Thyroid gland (tissue), 4 donors: ENCODE data around the gene MIEF2. TPM values are rescaled to one million over a fixed set of nuclear protein-coding genes. Genes with fewer than 3 reads are reported as not detected.

Source experiments
- DNase-seq, 2 donors: peaks; one replicate each; pipeline ENCODE4 v3.0.0-alpha.2; 2019
- H3K27ac ChIP-seq, 3 donors: fragments of 200-600 bp; sonication (generic); 1 replicate in 2 of 3; 2 replicates in 1 of 3; pipeline ENCODE4 v1.5.1; 2016 to 2019; ENCODE audit warnings: mild to moderate bottlenecking in 1 of 3, moderate library complexity in 1 of 3
- H3K27me3 ChIP-seq: fragments of 200-600 bp; sonication (generic); one replicate; pipeline ENCODE4 v1.5.1; 2019
- H3K36me3 ChIP-seq, 2 donors: fragments of 200-600 bp; sonication (generic); one replicate each; pipeline ENCODE4 v1.5.1; 2016 to 2019
- H3K4me1 ChIP-seq, 2 donors: fragments of 200-600 bp; sonication (generic); one replicate each; pipeline ENCODE4 v1.5.1; 2017 to 2019
- H3K4me3 ChIP-seq, 3 donors: fragments of 200-600 bp; sonication (generic); replicated peaks in 1 of 3; 1 replicate in 2 of 3; 2 replicates in 1 of 3; pipeline ENCODE4 v1.5.1; 2016; ENCODE audit warnings: mild to moderate bottlenecking in 1 of 3
- H3K9me3 ChIP-seq: fragments of 200-600 bp; sonication (generic); one replicate; pipeline ENCODE4 v1.5.1; 2017
- POLR2A ChIP-seq, 2 donors: fragments of 450-650 bp; IDR thresholded peaks; one replicate each; pipeline ENCODE4 v1.6.1; 2017; ENCODE audit warnings: antibody characterized with exemption in 2 of 2, mild to moderate bottlenecking in 2 of 2, moderate library complexity in 1 of 2
- whole genome bisulfite sequencing, 2 donors: methylation state at CpG; one replicate each; pipeline ENCODE4 v1.1.5; 2017; 5-methylcytosine and 5-hydroxymethylcytosine counted together
- intact Hi-C: fragments of 100-400 bp; cut with DNase I; formaldehyde crosslinking; loops from one replicate; pipeline ENCODE4 v1.15.1; 2023
- total RNA-seq, 4 donors: library from RNA; depleted of rRNA; stranded (reverse); fragments of >200 nt; gene quantifications; one replicate each; pipeline ENCODE4 v1.2.3, GENCODE V29; 2016
- TF ChIP-seq, protein P1 (sequence below), 6 experiments: fragments of 200-600 bp in 3 of 6; fragments of 450-650 bp in 3 of 6; sonication (generic) in 3 of 6; IDR thresholded peaks; one replicate each; pipeline ENCODE4 v1.5.1; 2016 to 2019; ENCODE audit warnings: antibody characterized with exemption in 6 of 6, mild to moderate bottlenecking in 2 of 6, inconsistent platforms in 1 of 6, moderate library complexity in 1 of 6

The MIEF2 gene
- total RNA-seq, 4 donors from 2014 or later, result 25.7 to 47.0 (median 34.9) TPM

DNA sequence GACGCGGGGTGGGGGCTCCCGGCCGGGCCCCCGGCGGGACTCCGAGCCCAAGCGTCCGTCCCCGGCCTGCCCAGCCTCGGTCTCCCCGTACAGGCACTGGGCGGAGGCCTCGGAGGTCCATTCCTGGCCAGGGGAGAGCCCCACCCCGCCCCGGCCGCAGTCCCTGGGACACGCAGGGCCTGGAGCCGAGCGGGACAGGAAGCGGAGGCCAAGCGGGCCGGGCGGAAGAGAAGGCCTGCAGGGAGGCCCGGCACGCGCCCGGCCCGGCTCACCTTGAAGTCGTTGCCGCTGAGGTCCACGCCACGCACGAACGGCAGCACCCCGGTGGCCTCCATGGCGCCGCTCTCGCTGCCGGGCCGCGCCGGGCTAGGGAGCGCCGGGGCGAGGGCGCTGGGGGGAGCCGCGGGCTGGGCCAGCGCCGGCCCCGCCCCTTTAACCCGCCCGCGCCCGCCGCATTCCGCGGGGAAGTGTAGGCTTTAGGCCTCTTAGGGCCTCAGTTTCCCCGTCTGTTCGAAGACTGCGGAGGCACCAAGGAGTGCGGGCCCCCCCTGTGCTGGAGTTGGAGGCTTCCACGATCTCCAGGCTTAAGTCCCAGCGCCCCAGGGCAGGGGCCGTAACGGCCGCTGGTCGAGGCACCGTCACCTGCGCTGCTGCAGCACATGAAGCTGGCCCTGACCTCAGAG lies 2.0 kb upstream of the MIEF2 start, which contains the start of gene FLII:
Gene FLII (minus strand): TSS at position 383 of the 683 bp plus-strand sequence. CDS start 48 bp downstream, at position 335.
- TF ChIP-seq POLR2A (IDR thresholded peaks at IDR 0.05), result peak; percentile 84 to 86
- TF ChIP-seq, protein P1, sequence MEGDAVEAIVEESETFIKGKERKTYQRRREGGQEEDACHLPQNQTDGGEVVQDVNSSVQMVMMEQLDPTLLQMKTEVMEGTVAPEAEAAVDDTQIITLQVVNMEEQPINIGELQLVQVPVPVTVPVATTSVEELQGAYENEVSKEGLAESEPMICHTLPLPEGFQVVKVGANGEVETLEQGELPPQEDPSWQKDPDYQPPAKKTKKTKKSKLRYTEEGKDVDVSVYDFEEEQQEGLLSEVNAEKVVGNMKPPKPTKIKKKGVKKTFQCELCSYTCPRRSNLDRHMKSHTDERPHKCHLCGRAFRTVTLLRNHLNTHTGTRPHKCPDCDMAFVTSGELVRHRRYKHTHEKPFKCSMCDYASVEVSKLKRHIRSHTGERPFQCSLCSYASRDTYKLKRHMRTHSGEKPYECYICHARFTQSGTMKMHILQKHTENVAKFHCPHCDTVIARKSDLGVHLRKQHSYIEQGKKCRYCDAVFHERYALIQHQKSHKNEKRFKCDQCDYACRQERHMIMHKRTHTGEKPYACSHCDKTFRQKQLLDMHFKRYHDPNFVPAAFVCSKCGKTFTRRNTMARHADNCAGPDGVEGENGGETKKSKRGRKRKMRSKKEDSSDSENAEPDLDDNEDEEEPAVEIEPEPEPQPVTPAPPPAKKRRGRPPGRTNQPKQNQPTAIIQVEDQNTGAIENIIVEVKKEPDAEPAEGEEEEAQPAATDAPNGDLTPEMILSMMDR (IDR thresholded peaks at IDR 0.05), result no peak
- Histone ChIP-seq H3K36me3 (peaks cover 24 to 32% of the 10 kb centered on the region in 2 donors), H3K4me1 (peaks cover 38 to 50% of the 10 kb centered on the region in 2 donors), H3K4me3 (peak within 1 kb of the TSS; percentile 38 to 99 (median 62)), H3K27me3 (no peaks in the 10 kb centered on the region), H3K27ac (peak within 1 kb of the TSS; percentile 84 to 97 (median 95)), H3K9me3 (no peaks in the 10 kb centered on the region)
- DNase-seq, result peak; percentile 56 to 64
- intact Hi-C loops, result loop anchor here (5.0 kb wide), 1 partner anchor 59 kb away; the partner anchor contains the start of gene SMCR8
- WGBS, 2 donors, result 5% methylated on average over 22 of the region's 71 CpGs; no CpG with 5 or more reads in 1 of the 2 donors

DNA sequence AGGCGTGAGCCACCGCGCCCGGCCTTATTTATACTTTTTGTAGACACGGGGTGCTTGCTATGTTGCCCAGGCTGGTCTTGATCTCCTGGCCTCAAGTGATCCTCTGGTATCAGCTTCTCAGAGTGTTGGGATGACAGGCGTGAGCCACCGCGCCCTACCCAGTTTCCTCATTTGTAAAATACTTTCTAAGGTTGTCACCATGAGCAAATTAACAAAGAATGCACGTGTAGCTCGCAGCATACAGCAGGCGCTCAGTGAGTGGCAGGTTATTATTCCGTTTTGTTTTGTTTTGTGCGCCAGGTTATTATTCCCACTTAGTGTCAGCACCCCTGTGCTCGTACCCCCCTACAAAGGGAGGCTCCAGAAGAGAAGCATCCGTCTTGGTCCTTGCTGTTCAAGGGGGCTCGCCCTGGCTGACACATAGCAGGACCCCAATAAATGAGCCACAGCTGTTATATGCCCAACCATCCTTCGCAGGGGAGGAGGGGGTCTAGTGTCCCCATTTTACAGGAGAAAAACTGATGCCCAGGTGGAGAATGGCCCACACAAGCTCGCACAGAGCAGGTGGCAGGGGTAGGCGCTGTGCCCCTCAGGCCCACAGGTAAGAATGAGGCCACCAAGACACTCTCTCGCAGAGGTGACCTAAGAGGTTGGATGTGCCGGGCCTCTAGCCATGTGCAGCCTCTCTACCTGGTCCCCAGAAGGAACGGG lies 686 bp upstream of the MIEF2 start:
- no peak for DNase-seq
- Histone ChIP-seq H3K27me3 (no peaks in the 10 kb centered on the region), H3K9me3 (no peaks in the 10 kb centered on the region), H3K4me3 (peak overlapping the region in 1 of 3 donors; percentile 67), H3K36me3 (peaks cover 24 to 32% of the 10 kb centered on the region in 2 donors), H3K27ac (peak overlapping the region; percentile 43 to 96 (median 92)), H3K4me1 (peaks cover 38 to 50% of the 10 kb centered on the region in 2 donors)
- no peak for TF ChIP-seq POLR2A (IDR thresholded peaks at IDR 0.05)
- TF ChIP-seq, protein P1 (IDR thresholded peaks at IDR 0.05), result no peak
- WGBS, 2 donors, result 75% methylated on average over 21 of the region's 22 CpGs
- intact Hi-C loops, result loop anchor here (5.0 kb wide), 1 partner anchor 58 kb away; the partner anchor contains the start of gene SMCR8

DNA sequence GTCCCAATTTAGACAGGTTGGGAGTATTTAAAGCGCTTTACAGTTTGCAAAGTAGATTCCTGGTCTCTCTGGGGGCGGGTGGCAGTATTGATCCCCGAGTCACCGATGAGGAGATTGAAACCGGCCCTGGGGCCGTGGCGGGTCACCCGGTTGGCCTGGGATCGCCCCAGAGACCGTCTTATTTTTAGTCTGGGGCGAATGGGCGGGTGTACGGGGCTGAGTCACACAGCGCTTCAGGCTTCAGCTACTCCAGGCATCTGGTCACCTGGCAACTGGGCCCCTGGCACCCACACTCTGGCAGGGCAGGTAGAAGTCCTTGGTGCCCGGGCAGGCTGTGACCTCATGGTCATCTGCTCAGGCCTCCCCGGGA lies 669 bp downstream of the MIEF2 start:
- TF ChIP-seq POLR2A (IDR thresholded peaks at IDR 0.05), result peak in 1 of 2 donors; percentile 62
- TF ChIP-seq, protein P1 (IDR thresholded peaks at IDR 0.05), result no peak
- intact Hi-C loops, result no loop called here
- Histone ChIP-seq H3K9me3 (no peaks in the 10 kb centered on the region), H3K27me3 (no peaks in the 10 kb centered on the region), H3K4me3 (peak overlapping the region; percentile 44 to 89 (median 67)), H3K27ac (peak overlapping the region; percentile 92 to 99 (median 96)), H3K36me3 (peaks cover 28 to 29% of the 10 kb centered on the region in 2 donors), H3K4me1 (peaks cover 38 to 50% of the 10 kb centered on the region in 2 donors)
- 4 to 6% methylated on average over 9 to 11 of the region's 16 CpGs for WGBS, 2 donors
- DNase-seq, result peak; percentile 98

DNA sequence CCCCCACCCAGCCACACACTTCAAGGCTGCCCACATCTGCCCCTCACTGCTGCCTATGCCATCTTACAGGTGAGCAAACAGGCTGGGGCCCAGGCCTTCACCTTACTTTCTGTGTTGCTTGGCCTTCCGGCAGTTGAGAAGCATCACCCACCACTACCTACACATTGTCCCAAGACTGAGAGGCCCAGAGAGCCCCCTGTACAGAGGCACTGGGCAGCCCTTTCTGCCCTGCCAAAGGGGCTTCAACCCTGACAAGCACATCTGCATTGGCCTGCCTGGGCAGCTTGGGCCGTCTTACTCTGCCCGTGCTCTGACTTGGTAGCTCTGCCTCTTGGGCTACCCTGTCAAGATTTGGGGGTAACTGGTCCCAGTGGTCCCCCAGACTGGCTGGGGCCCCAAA lies 1.2 kb downstream of the MIEF2 start:
- peaks cover 27% of the 10 kb centered on the region in 2 donors for H3K36me3 ChIP-seq
- H3K4me1 ChIP-seq, result peaks cover 37 to 45% of the 10 kb centered on the region in 2 donors
- H3K9me3 ChIP-seq, result no peaks in the 10 kb centered on the region
- 79 to 86% methylated on average over 2 to 3 of the region's 3 CpGs for WGBS, 2 donors
- H3K4me3 ChIP-seq, result peak overlapping the region in 1 of 3 donors; percentile 67
- no peak for DNase-seq
- no peaks in the 10 kb centered on the region for H3K27me3 ChIP-seq
- intact Hi-C loops, result no loop called here
- peak overlapping the region; percentile 92 to 99 (median 96) for H3K27ac ChIP-seq
- TF ChIP-seq POLR2A (IDR thresholded peaks at IDR 0.05), result no peak
- TF ChIP-seq, protein P1 (IDR thresholded peaks at IDR 0.05), result no peak
